SU-DHL-6 (cell line): ENCODE measurements around the gene ARL2BP.

ENCODE experiments used
- H2AFZ ChIP-seq: fragments of 200-600 bp; sonication (generic); 2 replicates; pipeline ENCODE4 v1.6.1; 2014; ENCODE audit warnings: low read depth, mild to moderate bottlenecking, moderate library complexity, mixed read lengths, antibody characterized with exemption, low read length; ENCODE audit not compliant: severe bottlenecking
- H3F3A ChIP-seq: fragments of 200-600 bp; shearing (Covaris generic); 2 replicates; pipeline ENCODE4 v1.6.0; 2016; ENCODE audit warnings: antibody characterized with exemption, mild to moderate bottlenecking; ENCODE audit not compliant: insufficient read depth
- H3K27ac ChIP-seq: fragments of 200-600 bp; sonication (generic); 2 replicates; pipeline ENCODE4 v1.5.1; 2016; ENCODE audit warnings: low read depth, mild to moderate bottlenecking, low read length, moderate library complexity, mixed read lengths
- H3K27me3 ChIP-seq: fragments of 200-600 bp; sonication (generic), shearing (Covaris generic); 2 replicates; pipeline ENCODE4 v1.6.0; 2014; ENCODE audit warnings: mild to moderate bottlenecking, low read length
- H3K36me3 ChIP-seq: fragments of 200-600 bp; sonication (generic); 2 replicates; pipeline ENCODE4 v1.6.1; 2014; ENCODE audit warnings: mild to moderate bottlenecking, low read length, mixed read lengths
- H3K4me2 ChIP-seq: fragments of 300-600, 200-600 bp; shearing (Covaris generic), sonication (generic); 2 replicates; pipeline ENCODE4 v1.6.0; 2014; ENCODE audit warnings: low read length, low read depth, mild to moderate bottlenecking; ENCODE audit not compliant: poor library complexity, severe bottlenecking
- H3K4me3 ChIP-seq: fragments of 200-600 bp; sonication (generic); 2 replicates; pipeline ENCODE4 v1.5.1; 2014; ENCODE audit warnings: antibody characterized with exemption, low read length, mild to moderate bottlenecking, mixed read lengths; ENCODE audit not compliant: insufficient read depth, poor library complexity, severe bottlenecking
- H3K79me2 ChIP-seq: fragments of 200-600 bp; sonication (generic); 2 replicates; pipeline ENCODE4 v1.6.1; 2014; ENCODE audit warnings: mild to moderate bottlenecking, low read length, moderate library complexity; ENCODE audit not compliant: insufficient read depth
- H3K9ac ChIP-seq: fragments of 200-600 bp; sonication (generic); 2 replicates; pipeline ENCODE4 v1.7.0; 2014; ENCODE audit warnings: mild to moderate bottlenecking, low read length
- H3K9me2 ChIP-seq: fragments of 200-600 bp; sonication (generic); replicated peaks from 2 replicates; pipeline ENCODE4 v1.6.1; 2014; ENCODE audit warnings: low read length; ENCODE audit not compliant: insufficient read depth
- H3K9me3 ChIP-seq: fragments of 200-600 bp; sonication (generic); 2 replicates; pipeline ENCODE4 v1.6.1; 2014; ENCODE audit warnings: low read length, mixed read lengths; ENCODE audit not compliant: insufficient read depth
- H4K20me1 ChIP-seq: fragments of 200-600 bp; sonication (generic); 2 replicates; pipeline ENCODE4 v1.6.1; 2014; ENCODE audit warnings: low read depth, mild to moderate bottlenecking, antibody characterized with exemption, low read length, moderate library complexity, mixed read lengths
- CTCF ChIP-seq: fragments of 200-600 bp; sonication (generic); IDR thresholded peaks from one replicate; pipeline ENCODE4 v1.5.1; 2017; ENCODE audit warnings: antibody characterized with exemption, mild to moderate bottlenecking, low read length, moderate library complexity; ENCODE audit not compliant: insufficient read depth, poor library complexity, severe bottlenecking
- EZH2phosphoT487 ChIP-seq: fragments of 200-600 bp; sonication (generic), shearing (Covaris generic); conservative IDR thresholded peaks from 2 replicates; pipeline ENCODE4 v1.6.1; 2018; ENCODE audit warnings: mild to moderate bottlenecking, antibody characterized with exemption, low read length, moderate library complexity, mixed read lengths

Gene ARL2BP

GRCh38 chr16:57300387-57301125 lies 55.5 kb downstream of the ARL2BP start:
- Histone ChIP-seq H3K9me3 (no peaks in the 10 kb centered on the region), H3K27ac (peak overlapping the region; percentile 72), H3K4me3 (peak overlapping the region; percentile 76), H2AFZ (peak overlapping the region; percentile 73), H3K9ac (peak overlapping the region; percentile 60), H3K36me3 (no peaks in the 10 kb centered on the region), H3K4me2 (peak overlapping the region; percentile 94), H4K20me1 (no peaks in the 10 kb centered on the region), H3K27me3 (no peaks in the 10 kb centered on the region), H3K79me2 (no peaks in the 10 kb centered on the region), H3K9me2 (no peaks in the 10 kb centered on the region), H3F3A (0 out of 2 replicates have a peak, but pooled peaks cover 4% of the 10 kb centered on the region)
- TF ChIP-seq EZH2phosphoT487 (no peak), CTCF (peak; percentile 90)

GRCh38 chr16:57301126-57301817 lies 56.2 kb downstream of the ARL2BP start:
- TF ChIP-seq CTCF (no peak), EZH2phosphoT487 (no peak)
- Histone ChIP-seq H4K20me1 (no peaks in the 10 kb centered on the region), H3K9me2 (no peaks in the 10 kb centered on the region), H3F3A (0 out of 2 replicates have a peak, but pooled peaks cover 4% of the 10 kb centered on the region), H3K4me3 (no peak overlapping the region), H3K9ac (no peak overlapping the region), H2AFZ (no peak overlapping the region), H3K36me3 (no peaks in the 10 kb centered on the region), H3K27me3 (no peaks in the 10 kb centered on the region), H3K79me2 (no peaks in the 10 kb centered on the region), H3K9me3 (no peaks in the 10 kb centered on the region), H3K27ac (no peak overlapping the region), H3K4me2 (no peak overlapping the region)
